PFSK-1 (cell line): ENCODE measurements around the gene LSAMP.

ENCODE experiments used
- FOXP2 ChIP-seq: optimal IDR thresholded peaks from 2 replicates; pipeline ENCODE3; 2011; ENCODE audit warnings: borderline replicate concordance, control low read depth, inconsistent platforms; ENCODE audit not compliant: insufficient read depth; ENCODE audit errors: extremely low read length, extremely low read depth
- POLR2AphosphoS5 ChIP-seq: IDR thresholded peaks from 2 replicates; pipeline ENCODE4 v1.6.1; 2012; ENCODE audit warnings: low read depth, mild to moderate bottlenecking, control low read depth, low read length, moderate library complexity
- SIN3A ChIP-seq: IDR thresholded peaks from 2 replicates; pipeline ENCODE4 v1.6.1; 2012; ENCODE audit warnings: mild to moderate bottlenecking, low read length, moderate library complexity, borderline replicate concordance; ENCODE audit not compliant: insufficient read depth
- TAF1 ChIP-seq: IDR thresholded peaks from 2 replicates; pipeline ENCODE4 v1.6.1; 2012; ENCODE audit warnings: low read length, control low read depth, borderline replicate concordance; ENCODE audit not compliant: insufficient read depth
- TF ChIP-seq, protein P1 (sequence below), 2 experiments: IDR thresholded peaks; 2 replicates each; pipeline versions ENCODE4 v1.6.1 to v1.8.0; 2011 to 2012; ENCODE audit warnings: low read depth in 2 of 2, low read length in 2 of 2, control low read depth in 1 of 2, inconsistent platforms in 1 of 2, mild to moderate bottlenecking in 1 of 2, moderate library complexity in 1 of 2; ENCODE audit not compliant: insufficient read depth in 1 of 2

The LSAMP gene

DNA sequence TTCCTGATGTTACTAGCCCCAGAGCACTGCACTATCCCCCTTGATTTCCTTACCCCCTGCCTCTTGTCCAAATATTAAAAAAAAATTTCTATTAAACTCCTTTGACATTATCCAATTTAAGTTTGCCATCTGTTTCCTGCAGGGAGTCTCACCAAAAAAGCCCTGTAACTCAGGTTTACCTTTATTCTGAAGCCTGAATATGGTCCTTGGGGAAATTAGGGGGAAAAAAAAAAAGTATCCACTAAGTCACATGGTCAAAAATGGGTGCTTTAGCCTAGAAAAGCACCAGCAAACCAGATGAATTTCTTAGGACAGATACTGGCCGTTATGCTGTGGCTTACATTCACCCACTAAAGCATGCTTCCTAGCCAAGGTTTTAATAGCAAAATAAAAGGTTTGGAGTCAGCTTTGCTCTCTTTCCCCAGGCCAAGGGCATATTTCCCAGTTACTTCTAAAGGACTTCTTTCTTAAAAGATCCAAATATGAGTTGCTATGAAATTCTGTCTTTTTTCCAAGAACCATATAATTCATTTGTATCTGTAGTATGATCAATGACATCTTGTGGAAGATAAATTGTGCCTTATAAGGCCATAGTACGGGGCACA lies 394.9 kb downstream of the LSAMP start:
- TF ChIP-seq SIN3A (no peak), FOXP2 (no peak), POLR2AphosphoS5 (no peak), TAF1 (no peak)
- TF ChIP-seq, protein P1, sequence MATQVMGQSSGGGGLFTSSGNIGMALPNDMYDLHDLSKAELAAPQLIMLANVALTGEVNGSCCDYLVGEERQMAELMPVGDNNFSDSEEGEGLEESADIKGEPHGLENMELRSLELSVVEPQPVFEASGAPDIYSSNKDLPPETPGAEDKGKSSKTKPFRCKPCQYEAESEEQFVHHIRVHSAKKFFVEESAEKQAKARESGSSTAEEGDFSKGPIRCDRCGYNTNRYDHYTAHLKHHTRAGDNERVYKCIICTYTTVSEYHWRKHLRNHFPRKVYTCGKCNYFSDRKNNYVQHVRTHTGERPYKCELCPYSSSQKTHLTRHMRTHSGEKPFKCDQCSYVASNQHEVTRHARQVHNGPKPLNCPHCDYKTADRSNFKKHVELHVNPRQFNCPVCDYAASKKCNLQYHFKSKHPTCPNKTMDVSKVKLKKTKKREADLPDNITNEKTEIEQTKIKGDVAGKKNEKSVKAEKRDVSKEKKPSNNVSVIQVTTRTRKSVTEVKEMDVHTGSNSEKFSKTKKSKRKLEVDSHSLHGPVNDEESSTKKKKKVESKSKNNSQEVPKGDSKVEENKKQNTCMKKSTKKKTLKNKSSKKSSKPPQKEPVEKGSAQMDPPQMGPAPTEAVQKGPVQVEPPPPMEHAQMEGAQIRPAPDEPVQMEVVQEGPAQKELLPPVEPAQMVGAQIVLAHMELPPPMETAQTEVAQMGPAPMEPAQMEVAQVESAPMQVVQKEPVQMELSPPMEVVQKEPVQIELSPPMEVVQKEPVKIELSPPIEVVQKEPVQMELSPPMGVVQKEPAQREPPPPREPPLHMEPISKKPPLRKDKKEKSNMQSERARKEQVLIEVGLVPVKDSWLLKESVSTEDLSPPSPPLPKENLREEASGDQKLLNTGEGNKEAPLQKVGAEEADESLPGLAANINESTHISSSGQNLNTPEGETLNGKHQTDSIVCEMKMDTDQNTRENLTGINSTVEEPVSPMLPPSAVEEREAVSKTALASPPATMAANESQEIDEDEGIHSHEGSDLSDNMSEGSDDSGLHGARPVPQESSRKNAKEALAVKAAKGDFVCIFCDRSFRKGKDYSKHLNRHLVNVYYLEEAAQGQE (IDR thresholded peaks at IDR 0.05; ENCODE audit: insufficient read depth in 1 of 2, low read depth in 2 of 2, low read length in 2 of 2), result no peak

DNA sequence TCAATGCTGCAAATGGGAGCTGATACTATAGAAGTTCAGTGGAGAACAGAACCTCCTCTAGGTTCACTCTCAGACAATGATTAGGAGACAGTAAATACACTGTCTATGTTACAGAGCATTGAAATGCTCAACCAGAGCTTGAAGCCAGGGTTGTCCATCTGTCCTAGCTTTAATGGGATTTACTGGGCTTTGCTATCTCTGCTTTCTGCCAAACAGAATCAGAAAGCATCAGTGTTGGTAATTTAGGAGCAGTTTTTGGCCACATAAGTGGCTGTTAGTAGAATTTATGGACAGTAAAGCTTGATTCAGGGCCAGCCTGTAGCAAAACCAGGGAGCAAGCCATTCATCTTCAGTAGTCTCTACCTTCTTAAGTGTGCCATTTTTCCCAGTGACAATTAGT lies 396.3 kb downstream of the LSAMP start:
- TF ChIP-seq SIN3A, result no peak
- TF ChIP-seq TAF1, result no peak
- TF ChIP-seq, protein P1 (IDR thresholded peaks at IDR 0.05; ENCODE audit: insufficient read depth in 1 of 2, low read depth in 2 of 2, low read length in 2 of 2), result no peak
- no peak for TF ChIP-seq FOXP2
- no peak for TF ChIP-seq POLR2AphosphoS5

DNA sequence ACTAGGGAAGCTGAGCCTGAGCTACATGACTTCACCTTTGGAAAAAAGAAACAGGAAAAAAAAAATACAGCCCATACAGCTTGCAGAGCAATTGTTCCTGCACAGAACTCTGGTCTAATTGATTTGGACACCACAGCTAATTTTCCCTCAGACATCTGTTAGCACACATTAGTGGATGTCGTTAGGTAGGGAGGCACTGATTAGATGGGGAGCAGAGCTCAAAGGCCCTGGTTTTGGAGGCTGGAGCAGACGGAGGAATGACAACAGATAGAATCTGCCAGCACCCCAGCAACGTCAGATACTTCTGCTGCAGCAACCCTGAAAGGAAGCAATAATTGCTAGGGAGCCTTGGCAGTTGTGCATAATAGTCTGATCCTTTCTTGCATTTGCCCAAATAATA lies 398.9 kb downstream of the LSAMP start:
- TF ChIP-seq, protein P1 (IDR thresholded peaks at IDR 0.05; ENCODE audit: insufficient read depth in 1 of 2, low read depth in 2 of 2, low read length in 2 of 2), result no peak
- no peak for TF ChIP-seq POLR2AphosphoS5
- TF ChIP-seq TAF1, result no peak
- no peak for TF ChIP-seq FOXP2
- TF ChIP-seq SIN3A, result no peak

DNA sequence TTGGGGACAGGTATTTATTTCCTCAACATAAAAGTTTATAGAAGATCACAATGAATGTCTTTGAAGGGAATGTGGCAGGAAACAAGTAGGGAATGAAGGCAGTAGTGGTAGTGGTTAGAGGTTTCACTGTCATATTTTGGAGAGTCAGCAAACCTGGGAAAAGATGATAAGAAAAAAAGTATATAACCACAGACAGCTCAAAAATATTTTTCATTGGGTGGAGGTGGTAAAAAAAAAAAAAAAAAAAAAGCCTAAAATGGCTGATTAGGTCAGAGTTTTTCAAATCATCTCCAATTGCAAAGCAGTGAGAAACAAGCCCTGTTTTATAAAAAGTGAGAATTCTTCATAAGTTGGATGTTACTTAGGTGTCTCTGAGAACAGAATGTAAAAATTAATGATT lies 400.0 kb downstream of the LSAMP start:
- TF ChIP-seq, protein P1 (IDR thresholded peaks at IDR 0.05; ENCODE audit: insufficient read depth in 1 of 2, low read depth in 2 of 2, low read length in 2 of 2), result no peak
- TF ChIP-seq POLR2AphosphoS5, result no peak
- no peak for TF ChIP-seq FOXP2
- no peak for TF ChIP-seq TAF1
- TF ChIP-seq SIN3A, result no peak

DNA sequence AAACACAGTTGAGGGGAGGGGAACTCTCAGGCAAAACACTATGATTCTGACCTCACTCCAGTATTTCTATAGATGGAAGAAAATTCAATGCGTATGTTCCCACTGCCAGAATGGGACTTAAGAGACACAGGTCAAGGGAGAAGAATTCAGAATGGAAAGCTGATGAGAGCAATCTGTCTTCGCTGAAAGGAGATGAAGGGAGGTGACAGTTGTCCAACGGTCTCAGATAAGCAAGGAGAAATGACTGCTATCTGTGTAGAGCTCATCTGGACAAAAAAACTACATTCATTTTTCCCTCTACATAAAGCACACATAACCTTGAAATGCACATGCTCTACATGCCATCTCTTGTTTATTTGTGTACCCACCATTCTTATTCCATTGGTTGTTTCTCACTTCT lies 405.1 kb downstream of the LSAMP start:
- TF ChIP-seq, protein P1 (IDR thresholded peaks at IDR 0.05; ENCODE audit: insufficient read depth in 1 of 2, low read depth in 2 of 2, low read length in 2 of 2), result no peak
- TF ChIP-seq FOXP2 (no peak), SIN3A (no peak), POLR2AphosphoS5 (no peak), TAF1 (no peak)
